K562 treated with DMSO at 1 percent for 48 hours (cell line): ENCODE measurements around the gene ZDHHC11. TPM values are rescaled to one million over a fixed set of nuclear protein-coding genes. Genes with fewer than 3 reads are reported as not detected.

Experiments
- total RNA-seq: library from RNA; unstranded; fragments of 300-600 nt; gene quantifications from 2 replicates; pipeline ENCODE4 v1.2.3, GENCODE V29; 2022; ENCODE audit warnings: low replicate concordance; ENCODE audit errors: extremely low read depth

The ZDHHC11 gene
- total RNA-seq: not detected in 2 replicates

GRCh38 chr5:850511-851006 lies at the start of gene ZDHHC11:
ZDHHC11 (minus strand) TSS chr5:850986; CDS start chr5:850602, 384 bp downstream.

GRCh38 chr5:892394-893136 lies 41.8 kb upstream of the ZDHHC11 start, which contains the start of the genes BRD9 and TRIP13:
BRD9 (minus strand) TSS chr5:892801; CDS start chr5:892657, 144 bp downstream.
TRIP13 (plus strand) TSS chr5:892884; CDS start chr5:892999, 115 bp downstream.

GRCh38 chr5:784428-785177 lies 66.2 kb downstream of the ZDHHC11 start, which contains the start of gene ZDHHC11B:
ZDHHC11B (minus strand) TSS chr5:784729; CDS start chr5:766919, 17,810 bp downstream.

Other genes with a start within 250 kb of the ZDHHC11 start
- gene CEP72, start 238.6 kb downstream of the ZDHHC11 start, total RNA-seq: not detected in 2 replicates
- gene TPPP, start 157.6 kb downstream of the ZDHHC11 start, total RNA-seq: not detected in 2 replicates
- gene ZDHHC11B, start 66.3 kb downstream of the ZDHHC11 start, total RNA-seq: not detected in 2 replicates
- not detected in 2 replicates for gene BRD9, start 41.8 kb upstream of the ZDHHC11 start, total RNA-seq
- not detected in 2 replicates for gene TRIP13, start 41.9 kb upstream of the ZDHHC11 start, total RNA-seq
- gene NKD2, start 157.8 kb upstream of the ZDHHC11 start, total RNA-seq: not detected in 2 replicates